SK-N-SH (cell line): ENCODE results near the gene BBS9.

Experiments
- CTCF ChIP-seq: fragments of 200-600 bp; sonication (generic); IDR thresholded peaks from 2 replicates; pipeline ENCODE4 v1.6.1; 2017; ENCODE audit warnings: antibody characterized with exemption, mild to moderate bottlenecking, moderate library complexity
- JUND ChIP-seq: IDR thresholded peaks from 2 replicates; pipeline ENCODE4 v1.4.0; 2012
- NRF1 ChIP-seq: IDR thresholded peaks from 2 replicates; pipeline ENCODE4 v1.6.1; 2012; ENCODE audit warnings: low read depth, mild to moderate bottlenecking, low read length
- RCOR1 ChIP-seq: fragments of 150-350 bp; IDR thresholded peaks from 2 replicates; pipeline ENCODE4 v1.6.1; 2017; ENCODE audit warnings: antibody characterized with exemption, low read length
- TF ChIP-seq, protein P1 (sequence below): IDR thresholded peaks from 2 replicates; pipeline ENCODE4 v1.6.1; 2012; ENCODE audit warnings: mild to moderate bottlenecking, low read depth, low read length, moderate library complexity

DNA sequence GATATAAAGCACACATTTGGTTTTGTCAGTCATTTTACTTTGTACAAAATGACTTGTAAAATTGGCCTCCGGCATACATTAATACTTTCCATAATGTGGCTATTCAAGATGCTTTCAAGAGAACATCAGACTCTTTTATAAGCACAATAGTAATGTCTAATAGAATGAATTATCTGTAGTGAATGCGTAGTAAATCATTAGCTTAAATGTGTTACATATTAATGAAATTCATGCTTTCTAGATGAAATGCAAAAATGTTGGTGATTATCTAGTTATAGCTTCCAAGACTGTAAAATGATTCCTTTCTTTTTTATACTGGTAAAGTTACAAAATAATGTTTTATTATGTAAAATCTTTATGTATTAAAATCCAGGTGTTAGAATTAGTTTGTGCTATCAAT lies 144.0 kb downstream of the BBS9 start:
- no peak for TF ChIP-seq CTCF
- TF ChIP-seq NRF1 = no peak
- TF ChIP-seq, protein P1, sequence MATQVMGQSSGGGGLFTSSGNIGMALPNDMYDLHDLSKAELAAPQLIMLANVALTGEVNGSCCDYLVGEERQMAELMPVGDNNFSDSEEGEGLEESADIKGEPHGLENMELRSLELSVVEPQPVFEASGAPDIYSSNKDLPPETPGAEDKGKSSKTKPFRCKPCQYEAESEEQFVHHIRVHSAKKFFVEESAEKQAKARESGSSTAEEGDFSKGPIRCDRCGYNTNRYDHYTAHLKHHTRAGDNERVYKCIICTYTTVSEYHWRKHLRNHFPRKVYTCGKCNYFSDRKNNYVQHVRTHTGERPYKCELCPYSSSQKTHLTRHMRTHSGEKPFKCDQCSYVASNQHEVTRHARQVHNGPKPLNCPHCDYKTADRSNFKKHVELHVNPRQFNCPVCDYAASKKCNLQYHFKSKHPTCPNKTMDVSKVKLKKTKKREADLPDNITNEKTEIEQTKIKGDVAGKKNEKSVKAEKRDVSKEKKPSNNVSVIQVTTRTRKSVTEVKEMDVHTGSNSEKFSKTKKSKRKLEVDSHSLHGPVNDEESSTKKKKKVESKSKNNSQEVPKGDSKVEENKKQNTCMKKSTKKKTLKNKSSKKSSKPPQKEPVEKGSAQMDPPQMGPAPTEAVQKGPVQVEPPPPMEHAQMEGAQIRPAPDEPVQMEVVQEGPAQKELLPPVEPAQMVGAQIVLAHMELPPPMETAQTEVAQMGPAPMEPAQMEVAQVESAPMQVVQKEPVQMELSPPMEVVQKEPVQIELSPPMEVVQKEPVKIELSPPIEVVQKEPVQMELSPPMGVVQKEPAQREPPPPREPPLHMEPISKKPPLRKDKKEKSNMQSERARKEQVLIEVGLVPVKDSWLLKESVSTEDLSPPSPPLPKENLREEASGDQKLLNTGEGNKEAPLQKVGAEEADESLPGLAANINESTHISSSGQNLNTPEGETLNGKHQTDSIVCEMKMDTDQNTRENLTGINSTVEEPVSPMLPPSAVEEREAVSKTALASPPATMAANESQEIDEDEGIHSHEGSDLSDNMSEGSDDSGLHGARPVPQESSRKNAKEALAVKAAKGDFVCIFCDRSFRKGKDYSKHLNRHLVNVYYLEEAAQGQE = no peak
- TF ChIP-seq RCOR1 = no peak
- TF ChIP-seq JUND = no peak
